GM21447 (cell line): ENCODE data around the gene UBE4B.
A peak's percentile ranks its signal among the peaks of the same experiment; 100 is the strongest.
"Not testable (repeated sequence)": the region's sequence is repeated elsewhere in the genome, so short reads cannot be mapped to it uniquely, and the experiment has no call there.

Experiments used
- ATAC-seq: cut with Tn5 transposase; IDR thresholded peaks from one replicate; pipeline ENCODE4 v1.9.1; 2021; ENCODE audit not compliant: unreplicated experiment

UBE4B gene

GRCh38 chr1:10207810-10208209 is 175.1 kb downstream of the UBE4B start:
- no peak for ATAC-seq

- ATAC-seq: no peak
Measured at GRCh38 chr1:10208537-10208936, 175.8 kb downstream of the UBE4B start.

DNA sequence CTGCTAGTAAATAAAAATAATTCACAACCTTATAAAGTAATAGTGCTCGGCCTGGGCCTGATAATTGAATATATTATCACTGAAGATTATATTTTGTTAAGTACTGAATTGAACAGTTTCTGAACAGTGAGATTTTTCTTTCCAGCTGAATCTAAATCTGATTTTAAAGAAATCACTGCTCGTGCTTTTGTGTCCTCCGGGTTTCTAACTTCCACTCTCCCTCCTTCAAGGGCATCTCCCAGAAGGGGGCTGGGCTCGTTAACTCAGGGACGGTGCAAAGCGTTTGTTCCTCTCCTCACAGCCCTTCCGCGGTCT is 176.8 kb downstream of the UBE4B start:
- no peak for ATAC-seq

GRCh38 chr1:10209905-10210810 is 177.4 kb downstream of the UBE4B start, which contains the start of gene KIF1B:
Gene KIF1B (plus strand): TSS chr1:10210570. CDS start chr1:10232329, 21,759 bp downstream.
- ATAC-seq: peak; percentile 95

- ATAC-seq: no peak
Measured at GRCh38 chr1:10210841-10211804, 178.4 kb downstream of the UBE4B start.

DNA sequence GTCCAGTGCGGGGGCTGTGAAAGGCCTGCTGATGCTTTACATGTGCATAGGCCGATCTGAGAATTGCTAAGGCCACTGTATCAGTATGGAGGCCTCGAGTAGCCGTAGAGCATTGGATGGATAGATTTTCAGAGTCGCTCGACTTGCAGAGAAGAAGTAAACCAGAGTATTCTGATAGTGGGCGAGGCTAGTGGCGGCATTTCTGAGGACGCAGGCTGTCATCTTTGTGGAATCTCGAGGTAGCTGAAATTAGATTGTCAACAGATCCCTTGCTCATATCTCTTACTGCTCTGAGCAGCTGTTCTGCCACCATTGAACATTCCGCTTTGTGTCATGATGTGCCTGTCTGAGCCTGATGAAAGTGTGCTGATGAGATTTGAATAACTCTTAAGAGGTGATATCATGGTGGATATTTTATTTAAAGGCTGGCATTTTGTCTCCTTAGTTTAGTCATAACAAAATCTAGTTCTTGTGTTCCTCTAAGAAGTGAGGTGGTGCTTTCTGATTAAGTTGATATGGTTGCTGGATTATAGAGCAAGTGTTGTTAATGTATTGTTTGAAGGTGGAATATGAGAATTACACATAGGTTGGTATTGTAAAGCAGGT is 179.2 kb downstream of the UBE4B start:
- ATAC-seq: no peak

GRCh38 chr1:10212476-10212875 is 179.7 kb downstream of the UBE4B start:
- ATAC-seq: no peak

GRCh38 chr1:10213186-10213705 is 180.5 kb downstream of the UBE4B start:
- ATAC-seq: no peak

DNA sequence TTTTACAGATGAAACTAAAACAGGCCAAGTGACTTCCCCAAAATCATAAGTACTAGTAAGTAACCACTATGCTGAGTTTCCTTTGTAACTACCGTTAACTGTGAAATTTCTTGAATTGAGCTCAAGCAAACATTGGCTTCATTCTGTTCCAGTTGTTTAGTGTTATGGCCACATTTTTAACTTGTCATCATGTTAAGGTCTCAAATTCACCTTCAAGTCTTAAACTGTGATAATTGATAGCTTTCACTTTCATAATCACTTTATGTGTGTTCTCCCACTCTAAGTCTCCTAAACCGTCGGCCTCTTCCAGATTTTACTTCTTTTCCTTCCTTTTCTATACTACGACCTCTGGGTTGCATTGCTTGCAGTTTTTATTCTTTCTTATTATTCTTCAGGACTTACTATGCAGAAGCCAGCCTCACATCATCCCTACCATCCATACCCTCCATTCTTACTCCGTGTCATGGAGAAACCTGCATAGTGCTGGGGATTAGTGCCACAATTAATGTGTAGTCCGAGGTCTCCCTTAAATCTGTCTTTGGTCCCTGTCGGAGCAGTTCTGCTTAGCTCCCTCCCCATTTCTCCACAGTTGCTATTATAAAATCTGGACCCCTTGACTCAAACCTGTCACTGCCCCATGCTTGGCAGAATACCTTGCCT is 183.5 kb downstream of the UBE4B start:
- ATAC-seq: no peak

DNA sequence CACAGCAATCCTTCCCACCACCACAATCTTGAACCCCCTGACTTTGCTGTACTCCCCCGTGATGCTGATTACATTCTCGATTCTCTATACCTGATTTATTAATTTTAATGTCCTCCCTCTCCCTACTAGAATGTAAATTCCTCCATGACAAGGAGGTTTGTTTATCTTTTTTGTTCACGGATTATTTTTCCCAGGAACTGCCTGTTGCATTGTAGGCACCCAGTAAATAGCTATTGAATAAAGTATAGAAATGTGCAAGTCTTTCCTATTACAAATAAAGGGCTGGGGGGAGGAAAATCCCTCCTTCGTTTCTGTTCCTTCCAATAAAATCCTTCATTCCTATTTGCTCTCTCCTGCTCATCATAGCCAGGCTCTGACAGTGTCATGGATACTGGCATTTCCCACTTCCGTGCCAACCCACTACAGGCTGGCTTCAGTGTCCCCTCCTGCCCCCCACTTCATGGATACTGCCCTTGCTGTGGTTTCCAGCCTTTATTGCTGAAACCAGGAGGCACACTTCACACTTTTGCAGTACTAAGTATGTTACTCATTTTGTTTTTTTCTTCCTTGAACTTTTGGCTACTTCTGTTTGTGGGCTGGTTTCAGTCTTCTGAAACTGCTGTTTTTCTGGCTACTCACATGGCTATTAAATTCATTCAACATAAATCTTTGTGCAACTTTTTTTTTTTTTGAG is 185.1 kb downstream of the UBE4B start:
- ATAC-seq: no peak

DNA sequence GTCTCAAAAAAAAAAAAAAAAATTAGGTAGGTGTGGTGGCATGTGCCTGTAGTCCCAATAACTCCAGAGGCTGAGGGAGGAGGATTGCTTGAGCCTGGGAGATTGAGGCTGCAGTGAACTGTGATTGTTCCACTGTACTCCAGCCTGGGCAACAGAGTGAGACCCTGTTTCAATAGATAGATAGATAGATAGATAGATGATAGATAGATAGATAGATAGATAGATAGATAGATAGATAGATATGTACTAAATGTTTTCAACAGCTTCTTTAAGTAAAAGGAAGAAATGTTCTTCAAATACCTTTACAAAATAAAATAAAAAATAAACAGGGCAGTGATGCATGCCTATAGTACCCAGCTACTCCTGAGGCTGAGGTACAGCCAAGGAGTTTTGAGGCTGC is 187.4 kb downstream of the UBE4B start:
- ATAC-seq: no peak

- ATAC-seq: not testable (repeated sequence)
Measured at GRCh38 chr1:10220657-10221056, 187.9 kb downstream of the UBE4B start.

GRCh38 chr1:10225573-10225972 is 192.8 kb downstream of the UBE4B start:
- no peak for ATAC-seq

GRCh38 chr1:10228528-10228927 is 195.8 kb downstream of the UBE4B start:
- ATAC-seq: no peak

GRCh38 chr1:10229903-10230302 is 197.1 kb downstream of the UBE4B start:
- ATAC-seq: no peak
